ENCODE measurements around the gene TOP2A. TPM values are rescaled to one million over a fixed set of nuclear protein-coding genes. Genes with fewer than 3 reads are reported as not detected.

Gene TOP2A
- total RNA-seq, 1 donor from 2014 or later = 2.1 TPM

DNA sequence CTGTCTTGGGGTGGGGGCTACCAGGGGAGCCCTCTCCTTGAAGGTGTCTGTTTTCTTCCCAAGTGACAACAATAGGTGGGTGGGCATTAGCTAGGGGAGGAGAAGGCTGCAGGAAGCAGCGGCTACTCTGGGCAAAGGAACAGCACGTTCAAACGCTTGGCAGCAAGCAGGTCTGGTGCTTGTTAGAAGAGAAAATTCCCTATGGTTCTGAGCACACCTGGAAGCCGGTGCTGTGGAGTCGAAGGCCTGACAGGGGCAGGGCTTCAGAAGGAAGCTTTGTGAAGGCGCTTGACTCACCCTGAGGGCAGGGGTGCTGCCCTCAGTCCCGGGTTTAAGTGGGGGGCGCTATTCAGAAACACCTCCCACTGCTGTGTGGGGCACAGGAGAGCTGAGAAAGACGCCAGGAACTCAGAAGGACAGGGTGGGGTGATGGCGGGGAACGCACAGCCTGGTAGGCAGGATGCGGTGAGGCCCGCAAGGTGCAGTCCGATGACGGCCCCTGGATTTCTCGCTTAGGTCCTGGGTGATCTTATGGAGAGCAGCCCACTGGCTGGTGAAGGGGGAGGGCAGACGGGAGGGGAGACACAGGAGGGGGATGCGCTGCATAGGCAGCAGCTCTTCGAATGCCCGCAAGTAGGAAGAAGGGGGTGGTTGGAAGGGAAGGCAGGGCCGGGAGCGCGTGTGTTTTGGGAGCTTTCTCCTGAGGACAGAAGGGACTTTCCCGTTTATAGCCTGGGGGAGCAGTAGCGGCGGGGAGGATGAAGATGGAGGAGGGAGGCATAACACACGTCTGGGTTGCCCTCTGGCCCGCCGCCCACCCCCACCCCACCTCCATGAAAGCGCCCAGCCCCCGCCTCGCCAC lies 56.4 kb downstream of the TOP2A start:
- no peak for DNase-seq (ENCODE audit: low read depth)

DNA sequence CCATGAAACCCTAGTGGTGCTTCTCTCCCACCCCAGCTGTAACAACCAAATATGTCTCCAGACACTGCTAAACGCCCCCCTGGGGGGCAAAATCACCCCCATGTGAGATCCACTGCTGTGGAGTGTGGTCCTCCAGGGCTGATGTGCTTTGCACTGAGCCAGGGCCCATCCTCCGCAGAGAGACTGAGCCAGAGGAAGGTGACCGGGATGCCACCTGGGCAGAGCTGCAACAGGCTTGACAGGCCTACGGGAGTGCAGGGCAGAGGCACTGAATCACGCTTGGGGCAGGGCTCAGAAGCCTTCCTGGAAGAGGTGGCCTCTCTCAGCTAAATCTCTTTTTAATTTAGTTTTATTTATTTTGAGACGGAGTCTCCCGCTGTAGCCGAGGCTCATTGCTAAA lies 57.6 kb downstream of the TOP2A start:
- DNase-seq (ENCODE audit: low read depth) = no peak

DNA sequence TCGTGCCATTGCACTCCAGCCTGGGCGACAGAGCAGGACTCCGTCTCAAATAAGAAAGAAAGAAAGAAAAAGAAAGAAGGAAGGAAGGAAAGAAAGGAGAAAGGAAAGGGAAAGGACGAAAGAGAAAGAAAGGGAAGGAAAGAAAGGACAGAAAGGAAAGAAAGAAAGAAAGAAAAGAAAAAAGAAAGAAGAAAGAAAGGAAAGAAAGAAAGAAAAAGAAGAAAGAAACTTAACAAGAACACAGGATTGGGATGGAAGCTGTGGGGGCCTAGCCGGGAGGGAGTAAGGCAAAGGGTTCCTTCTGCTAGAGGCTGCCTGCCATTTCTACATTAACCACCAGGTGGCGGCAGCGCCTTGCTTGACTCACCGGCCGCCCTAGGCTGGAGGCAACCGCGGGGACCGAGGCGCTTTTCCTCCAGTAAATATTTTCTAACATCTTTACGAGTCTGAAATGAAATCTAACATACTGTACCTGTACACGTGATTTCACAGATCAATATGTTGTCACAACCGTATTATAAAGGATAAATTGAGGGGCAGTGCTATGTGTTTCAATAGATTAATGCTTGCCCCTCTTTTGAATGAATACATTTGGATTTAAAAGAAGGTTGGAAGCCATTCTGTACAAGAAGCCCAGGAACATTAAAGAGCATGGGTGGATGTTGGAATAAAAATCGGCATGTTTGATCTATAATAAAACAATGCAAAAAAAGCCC lies 59.2 kb downstream of the TOP2A start:
- peak; percentile 54 for DNase-seq (ENCODE audit: low read depth)

DNA sequence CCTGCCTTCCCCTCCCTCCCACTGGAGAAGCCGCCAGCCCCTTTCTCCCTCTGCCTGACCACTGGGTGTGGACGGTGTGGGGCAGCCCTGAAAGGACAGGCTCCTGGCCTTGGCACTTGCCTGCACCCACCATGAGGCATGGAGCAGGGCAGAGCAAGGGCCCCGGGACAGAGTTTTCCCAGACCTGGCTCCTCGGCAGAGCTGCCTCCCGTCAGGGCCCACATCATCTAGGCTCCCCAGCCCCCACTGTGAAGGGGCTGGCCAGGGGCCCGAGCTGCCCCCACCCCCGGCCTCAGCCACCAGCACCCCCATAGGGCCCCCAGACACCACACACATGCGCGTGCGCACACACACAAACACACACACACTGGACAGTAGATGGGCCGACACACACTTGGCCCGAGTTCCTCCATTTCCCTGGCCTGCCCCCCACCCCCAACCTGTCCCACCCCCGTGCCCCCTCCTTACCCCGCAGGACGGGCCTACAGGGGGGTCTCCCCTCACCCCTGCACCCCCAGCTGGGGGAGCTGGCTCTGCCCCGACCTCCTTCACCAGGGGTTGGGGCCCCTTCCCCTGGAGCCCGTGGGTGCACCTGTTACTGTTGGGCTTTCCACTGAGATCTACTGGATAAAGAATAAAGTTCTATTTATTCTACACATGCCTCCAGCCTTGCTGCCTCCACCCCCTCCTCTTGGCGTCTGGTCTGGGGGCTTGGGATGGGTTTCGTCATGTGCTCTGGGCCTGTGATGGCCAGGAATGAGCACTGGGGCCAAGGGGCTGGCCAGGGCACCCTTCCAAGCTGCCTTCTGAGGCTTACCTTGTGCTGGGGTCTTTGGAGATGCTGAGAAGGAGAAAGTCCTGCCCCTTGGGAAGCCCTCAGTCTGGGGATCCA lies 60.5 kb downstream of the TOP2A start:
- DNase-seq (ENCODE audit: low read depth) = no peak

DNA sequence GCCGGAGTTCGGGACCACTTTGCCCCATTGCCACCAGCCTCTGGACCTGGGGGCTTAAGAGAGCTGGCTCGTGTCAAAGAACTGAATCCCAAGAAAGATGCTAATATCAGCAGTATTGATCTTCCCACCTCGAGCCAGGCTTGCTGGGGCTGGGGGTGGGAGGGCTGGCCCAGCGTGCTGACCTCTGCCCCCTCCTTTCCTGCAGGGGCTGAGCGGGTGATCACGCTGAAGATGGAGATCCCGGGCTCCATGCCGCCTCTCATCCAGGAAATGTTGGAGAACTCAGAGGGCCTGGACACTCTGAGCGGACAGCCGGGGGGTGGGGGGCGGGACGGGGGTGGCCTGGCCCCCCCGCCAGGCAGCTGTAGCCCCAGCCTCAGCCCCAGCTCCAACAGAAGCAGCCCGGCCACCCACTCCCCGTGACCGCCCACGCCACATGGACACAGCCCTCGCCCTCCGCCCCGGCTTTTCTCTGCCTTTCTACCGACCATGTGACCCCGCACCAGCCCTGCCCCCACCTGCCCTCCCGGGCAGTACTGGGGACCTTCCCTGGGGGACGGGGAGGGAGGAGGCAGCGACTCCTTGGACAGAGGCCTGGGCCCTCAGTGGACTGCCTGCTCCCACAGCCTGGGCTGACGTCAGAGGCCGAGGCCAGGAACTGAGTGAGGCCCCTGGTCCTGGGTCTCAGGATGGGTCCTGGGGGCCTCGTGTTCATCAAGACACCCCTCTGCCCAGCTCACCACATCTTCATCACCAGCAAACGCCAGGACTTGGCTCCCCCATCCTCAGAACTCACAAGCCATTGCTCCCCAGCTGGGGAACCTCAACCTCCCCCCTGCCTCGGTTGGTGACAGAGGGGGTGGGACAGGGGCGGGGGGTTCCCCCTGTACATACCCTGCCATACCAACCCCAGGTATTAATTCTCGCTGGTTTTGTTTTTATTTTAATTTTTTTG lies 61.6 kb downstream of the TOP2A start:
- DNase-seq (ENCODE audit: low read depth) = no peak

DNA sequence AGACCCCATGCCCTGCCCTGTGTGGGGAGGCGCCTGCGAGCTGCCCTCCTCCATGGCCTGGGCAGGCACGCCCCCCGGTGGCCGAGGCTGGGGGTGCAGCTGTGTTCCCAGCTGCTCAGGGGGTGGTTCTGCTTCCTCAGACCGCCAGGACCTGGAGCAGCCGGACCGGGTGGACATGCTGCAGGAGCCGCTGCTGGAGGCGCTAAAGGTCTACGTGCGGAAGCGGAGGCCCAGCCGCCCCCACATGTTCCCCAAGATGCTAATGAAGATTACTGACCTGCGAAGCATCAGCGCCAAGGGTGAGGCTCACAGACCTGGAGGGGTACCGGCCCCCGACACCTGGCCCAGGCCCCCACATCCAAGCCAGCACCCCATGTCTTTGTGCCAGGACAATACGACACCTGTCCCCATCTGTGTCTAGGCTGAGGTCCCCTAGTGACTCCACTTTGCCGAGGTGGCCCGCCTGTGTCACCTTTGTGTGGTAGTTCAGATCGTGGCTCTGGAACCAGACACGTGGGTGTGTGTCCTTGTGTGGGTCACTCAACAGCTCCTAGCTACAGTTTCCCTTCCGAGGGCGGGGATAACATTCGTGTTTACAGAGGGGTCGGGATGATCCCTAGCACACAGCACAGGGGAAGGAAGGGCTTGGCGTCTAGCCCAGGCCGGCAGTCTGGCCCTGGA lies 62.4 kb downstream of the TOP2A start:
- no peak for DNase-seq (ENCODE audit: low read depth)

DNA sequence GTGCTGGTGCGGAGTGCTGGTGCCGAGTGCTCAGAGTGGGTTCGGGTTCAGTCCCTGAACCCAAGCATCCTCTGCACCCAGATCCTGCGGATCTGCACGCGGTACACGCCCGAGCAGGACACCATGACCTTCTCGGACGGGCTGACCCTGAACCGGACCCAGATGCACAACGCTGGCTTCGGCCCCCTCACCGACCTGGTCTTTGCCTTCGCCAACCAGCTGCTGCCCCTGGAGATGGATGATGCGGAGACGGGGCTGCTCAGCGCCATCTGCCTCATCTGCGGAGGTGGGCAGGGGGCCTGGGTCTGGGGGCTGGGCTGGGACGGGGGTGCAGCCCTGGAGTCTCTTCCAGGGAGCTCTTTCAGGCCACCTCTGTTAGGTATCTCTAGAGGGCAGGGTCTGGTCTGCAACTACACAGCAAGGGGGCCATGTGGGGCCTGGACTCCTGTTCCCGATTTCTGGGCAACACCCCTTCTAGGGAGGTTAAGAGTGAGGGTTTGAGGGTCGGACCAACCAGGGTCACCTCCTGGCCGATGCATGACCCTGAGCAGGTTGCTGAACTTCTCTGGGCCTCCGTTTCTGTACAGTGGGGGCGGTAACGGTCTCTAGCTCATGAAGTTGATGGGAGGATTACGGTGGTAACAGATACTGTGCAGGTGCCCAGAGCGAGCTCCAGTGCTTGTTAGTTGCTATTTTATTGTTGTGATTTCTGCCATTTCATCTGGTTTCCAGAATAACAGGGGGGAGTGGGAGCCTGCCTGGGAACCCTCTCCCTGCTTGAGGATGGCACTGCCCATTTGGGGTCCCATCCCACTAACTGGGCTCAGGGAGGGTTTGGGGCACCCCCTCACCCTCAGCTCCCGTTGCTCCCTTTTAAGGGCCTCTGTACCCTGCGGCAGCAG lies 63.2 kb downstream of the TOP2A start:
- DNase-seq (ENCODE audit: low read depth) = no peak

DNA sequence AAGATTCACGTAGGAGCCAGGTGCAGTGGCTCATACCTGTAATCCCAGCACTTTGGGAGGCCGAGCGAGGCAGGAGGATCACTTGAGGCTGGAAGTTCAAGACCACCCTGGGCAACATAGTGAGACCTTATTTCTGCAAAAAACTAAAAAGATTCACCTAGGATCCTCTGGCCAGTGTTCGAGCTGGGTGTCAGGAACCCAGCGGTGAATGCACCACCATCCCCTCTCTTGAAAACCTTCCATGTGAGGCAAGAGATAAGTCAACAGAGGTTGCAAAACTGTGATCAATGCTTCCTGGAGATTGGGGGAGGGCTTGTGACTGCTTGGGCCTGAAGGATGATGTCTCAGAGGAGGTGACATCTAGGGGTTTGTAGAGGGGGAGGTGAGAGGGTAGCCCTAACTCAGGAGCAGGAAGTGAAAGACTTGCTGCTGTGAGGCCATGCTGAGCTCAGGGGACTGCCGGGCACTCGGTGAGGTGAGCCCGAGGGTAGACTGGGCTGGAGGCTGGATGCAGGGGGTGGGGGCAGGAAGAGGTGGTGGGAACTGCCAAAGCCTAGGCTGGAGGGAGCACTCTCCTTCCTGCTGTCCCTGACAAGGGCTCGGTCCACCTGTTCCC lies 64.8 kb downstream of the TOP2A start:
- no peak for DNase-seq (ENCODE audit: low read depth)

DNA sequence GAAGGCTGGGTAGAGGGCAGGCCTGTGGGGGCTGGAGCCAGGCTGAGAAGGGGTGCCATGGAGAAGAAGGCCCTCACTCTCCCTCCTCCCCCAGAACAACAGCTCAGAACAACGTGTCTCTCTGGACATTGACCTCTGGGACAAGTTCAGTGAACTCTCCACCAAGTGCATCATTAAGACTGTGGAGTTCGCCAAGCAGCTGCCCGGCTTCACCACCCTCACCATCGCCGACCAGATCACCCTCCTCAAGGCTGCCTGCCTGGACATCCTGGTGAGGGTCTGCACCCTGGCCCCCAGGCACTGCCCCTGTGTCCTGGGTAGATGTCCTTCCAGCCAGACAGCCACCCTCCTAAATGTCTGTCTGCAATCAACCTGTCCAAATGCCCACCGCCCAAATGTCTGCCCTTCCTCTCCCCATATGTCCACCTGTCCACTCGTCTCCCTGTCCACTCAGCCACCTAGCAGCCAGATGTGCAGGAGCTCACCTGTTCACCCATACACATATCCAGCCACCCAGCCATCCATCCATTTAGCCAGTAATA lies 65.4 kb downstream of the TOP2A start:
- no peak for DNase-seq (ENCODE audit: low read depth)

DNA sequence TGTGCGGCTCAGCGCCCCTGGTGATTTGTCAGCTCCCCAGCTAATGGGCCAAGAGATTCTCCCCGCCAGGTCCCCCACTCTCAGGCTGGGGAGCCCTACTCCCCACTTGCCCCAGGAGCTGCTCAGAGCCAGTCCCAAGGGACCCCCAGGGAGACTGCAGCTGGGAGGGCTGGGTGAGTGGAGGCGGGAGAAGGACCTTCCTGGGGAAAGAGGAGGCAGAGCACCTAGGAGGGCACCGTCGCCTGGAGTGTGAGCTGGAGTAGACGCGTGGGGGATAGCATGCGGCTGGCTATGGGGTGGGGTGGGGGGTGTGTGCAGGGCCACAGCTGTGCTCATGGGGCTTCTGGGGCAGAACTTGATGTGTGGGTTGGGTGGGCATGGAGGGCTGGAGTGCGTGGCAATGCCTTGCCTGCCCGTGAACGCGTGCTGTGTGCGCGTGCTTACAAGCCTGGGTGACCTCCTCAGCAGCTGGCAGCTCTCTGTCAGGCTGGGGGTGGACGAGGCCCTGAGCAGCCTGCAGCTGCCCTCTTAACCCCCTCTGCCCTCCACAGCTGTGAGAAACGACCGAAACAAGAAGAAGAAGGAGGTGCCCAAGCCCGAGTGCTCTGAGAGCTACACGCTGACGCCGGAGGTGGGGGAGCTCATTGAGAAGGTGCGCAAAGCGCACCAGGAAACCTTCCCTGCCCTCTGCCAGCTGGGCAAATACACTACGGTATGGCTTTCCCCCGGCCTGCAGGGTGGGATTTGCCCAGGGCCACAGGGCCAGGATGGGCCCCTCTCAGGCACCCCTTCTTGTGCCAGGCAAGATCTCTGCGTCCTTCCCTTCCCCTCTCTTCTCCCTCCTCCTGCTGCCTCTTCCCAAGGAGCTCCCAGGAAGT lies 66.1 kb downstream of the TOP2A start:
- DNase-seq (ENCODE audit: low read depth) = no peak

DNA sequence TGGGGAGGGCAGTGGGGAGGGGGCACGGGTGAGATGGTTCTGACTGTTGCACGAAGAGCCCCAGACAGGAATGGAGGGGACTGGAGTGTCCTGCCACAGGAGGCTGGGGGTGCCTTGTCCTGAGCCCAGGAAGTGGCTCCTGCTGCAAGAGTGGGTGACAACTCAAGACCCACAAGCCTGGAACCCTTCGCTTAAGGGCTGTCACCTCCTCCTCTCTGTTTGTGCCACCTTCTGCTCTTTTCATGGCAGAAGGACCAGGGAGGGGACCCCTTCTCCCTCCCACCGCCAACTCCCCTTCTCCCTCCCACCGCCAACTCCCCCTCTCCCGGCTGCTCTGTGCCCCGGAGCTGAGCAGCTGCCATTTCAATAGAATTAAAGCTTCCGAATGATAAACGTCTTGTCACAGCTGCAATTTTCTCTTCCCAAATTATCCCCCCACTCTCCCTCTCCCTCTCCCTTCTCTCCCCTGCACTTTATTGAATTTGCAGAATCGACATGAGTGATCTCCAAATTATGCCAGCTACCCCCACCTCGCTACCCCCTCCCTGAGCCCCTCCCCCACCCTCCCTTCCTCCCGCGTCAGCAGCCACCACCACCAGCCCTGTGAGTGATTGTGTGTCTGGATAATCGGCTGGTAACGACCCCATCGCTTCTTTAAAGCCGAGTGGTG lies 66.9 kb downstream of the TOP2A start:
- no peak for DNase-seq (ENCODE audit: low read depth)

DNA sequence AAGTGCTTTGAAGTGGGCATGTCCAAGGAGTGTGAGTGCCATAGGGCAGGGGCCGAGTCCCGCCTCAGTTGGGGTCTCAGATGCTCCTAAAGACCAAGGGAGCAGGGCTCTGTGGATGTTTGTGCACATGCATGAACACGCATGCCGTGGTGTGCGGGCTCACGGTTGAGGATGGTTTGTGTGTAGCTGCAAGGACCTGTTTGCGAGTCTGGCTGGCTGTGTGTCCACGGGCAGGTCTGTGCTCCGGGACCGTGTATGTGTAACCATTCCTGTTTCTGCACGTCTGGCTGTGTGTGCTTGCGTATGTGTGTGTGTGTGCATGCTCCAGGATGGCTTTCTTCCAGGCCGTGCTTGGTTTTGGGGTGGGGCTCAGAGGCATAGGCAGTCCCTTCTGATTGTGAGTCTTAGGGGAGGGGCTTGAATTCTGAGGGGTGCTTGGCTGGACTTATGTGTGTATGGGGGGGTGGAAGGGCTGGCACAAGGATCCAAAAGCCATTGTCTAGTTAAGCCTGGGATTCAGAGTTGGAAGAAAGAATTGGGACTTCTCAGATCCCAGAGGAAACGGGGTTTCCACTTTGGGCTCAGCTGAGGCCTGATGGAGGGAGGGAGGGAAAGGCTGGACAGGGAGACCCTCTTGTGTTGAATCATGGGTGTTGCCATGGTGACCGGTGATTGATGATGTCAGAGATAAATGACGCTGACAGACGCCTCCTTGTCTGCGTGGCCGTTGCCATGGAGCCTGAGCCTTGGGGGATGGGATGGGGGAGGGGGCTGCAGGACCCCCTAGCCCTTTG lies 67.6 kb downstream of the TOP2A start:
- DNase-seq (ENCODE audit: low read depth) = no peak

DNA sequence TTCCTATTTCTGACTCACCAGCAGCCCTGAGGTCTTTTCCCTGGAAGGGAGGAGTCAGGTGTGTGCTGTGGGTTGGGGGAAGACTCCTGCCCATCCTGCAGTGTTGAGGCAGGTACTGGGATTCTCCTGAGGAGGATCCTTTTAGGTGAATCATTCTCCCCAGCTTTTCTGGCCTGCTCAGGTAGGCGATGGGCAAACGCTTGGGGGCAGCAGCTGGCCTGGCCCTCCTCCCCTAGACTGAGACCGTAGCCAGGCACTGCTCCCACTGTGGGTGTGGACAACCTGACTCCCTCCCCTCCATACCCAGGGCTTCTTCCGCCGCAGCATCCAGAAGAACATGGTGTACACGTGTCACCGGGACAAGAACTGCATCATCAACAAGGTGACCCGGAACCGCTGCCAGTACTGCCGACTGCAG lies 68.2 kb downstream of the TOP2A start:
- no peak for DNase-seq (ENCODE audit: low read depth)

DNA sequence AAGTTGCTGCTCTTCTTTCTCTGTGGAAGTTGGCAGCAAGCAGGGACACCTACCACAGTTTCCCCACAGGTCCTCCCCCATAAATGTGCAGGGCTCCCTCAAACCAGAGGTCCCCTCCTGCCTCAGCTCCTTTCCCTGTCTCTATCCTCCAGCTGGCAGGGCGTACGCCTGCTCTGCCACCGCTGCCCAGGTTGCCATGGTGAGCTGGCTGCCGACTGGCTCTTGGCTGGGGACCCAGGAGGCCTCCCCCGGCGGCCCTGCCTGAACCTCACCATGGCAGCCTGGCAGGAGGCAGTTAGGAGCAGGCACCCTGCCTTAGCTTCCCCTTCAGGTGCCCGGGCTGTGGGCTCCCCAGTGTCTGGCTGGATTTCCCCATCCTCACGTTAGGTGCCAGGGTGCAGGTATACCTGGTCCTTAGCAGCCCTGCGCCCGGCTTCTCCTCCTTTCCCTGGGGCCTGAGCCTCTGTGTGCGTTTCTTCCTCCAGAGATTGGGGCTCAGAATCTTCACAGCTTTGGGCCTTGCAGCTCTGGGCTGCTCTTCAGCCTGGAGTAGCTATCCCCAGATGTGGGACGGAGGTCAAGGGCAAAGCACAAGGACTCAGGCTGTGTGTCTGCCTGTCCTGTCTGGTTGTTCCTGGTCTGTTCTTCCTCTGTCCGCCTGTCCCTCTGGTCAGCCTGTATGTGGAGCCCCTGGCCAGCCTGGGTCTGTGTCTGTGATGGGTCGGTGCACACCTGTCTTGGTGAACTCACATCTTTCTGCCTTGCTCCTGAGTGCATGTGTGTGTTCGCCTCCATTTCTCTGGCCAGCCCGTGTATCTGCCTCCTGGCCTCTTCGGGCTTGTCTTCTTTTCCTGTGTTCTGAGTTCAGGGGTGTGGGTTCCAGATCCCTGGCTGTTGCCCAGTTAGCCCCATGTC lies 68.9 kb downstream of the TOP2A start:
- DNase-seq (ENCODE audit: low read depth) = no peak

DNA sequence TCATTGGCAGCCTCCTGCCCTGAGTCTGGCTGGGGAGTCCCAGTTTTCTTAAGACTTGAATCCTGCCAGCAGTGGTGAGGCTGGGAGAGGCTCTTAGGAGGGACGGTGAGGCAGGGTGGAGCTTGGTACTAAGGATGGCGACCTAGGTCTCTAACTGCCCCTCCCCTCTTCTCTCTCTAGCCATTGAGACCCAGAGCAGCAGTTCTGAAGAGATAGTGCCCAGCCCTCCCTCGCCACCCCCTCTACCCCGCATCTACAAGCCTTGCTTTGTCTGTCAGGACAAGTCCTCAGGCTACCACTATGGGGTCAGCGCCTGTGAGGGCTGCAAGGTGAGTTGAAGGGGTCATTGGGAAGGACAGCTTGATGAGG lies 69.6 kb downstream of the TOP2A start:
- DNase-seq (ENCODE audit: low read depth) = no peak
